ENCODE measurements around the gene CHST11.

The CHST11 gene

GRCh38 chr12:104788840-104789271 is 332.1 kb downstream of the CHST11 start:
- H3K36me3 Mint-ChIP-seq (ENCODE audit: low read depth) = no peaks in the 10 kb centered on the region
- peaks cover 7% of the 10 kb centered on the region for H3K27me3 Mint-ChIP-seq (ENCODE audit: low read depth, poor library complexity)
- no peak for DNase-seq
- TF ChIP-seq CTCF (IDR thresholded peaks at IDR 0.05) = no peak
- peaks cover 21% of the 10 kb centered on the region for H3K4me1 Mint-ChIP-seq
- H3K27ac Mint-ChIP-seq = no peak overlapping the region
- no peak overlapping the region for H3K4me3 Mint-ChIP-seq
- H3K9me3 Mint-ChIP-seq = peaks cover 8% of the 10 kb centered on the region

GRCh38 chr12:104790296-104791125 is 333.8 kb downstream of the CHST11 start:
- Mint-ChIP-seq H3K27ac (no peak overlapping the region), H3K4me1 (peaks cover 13% of the 10 kb centered on the region), H3K36me3 (ENCODE audit: low read depth) (no peaks in the 10 kb centered on the region), H3K9me3 (peaks cover 5% of the 10 kb centered on the region), H3K27me3 (ENCODE audit: low read depth, poor library complexity) (peaks cover 3% of the 10 kb centered on the region), H3K4me3 (peak overlapping the region; percentile 49)
- peak; percentile 77 for TF ChIP-seq CTCF (IDR thresholded peaks at IDR 0.05)
- DNase-seq = peak; percentile 67

- DNase-seq = no peak
- H3K36me3 Mint-ChIP-seq (ENCODE audit: low read depth) = no peaks in the 10 kb centered on the region
- H3K9me3 Mint-ChIP-seq = no peaks in the 10 kb centered on the region
- no peak overlapping the region for H3K27ac Mint-ChIP-seq
- peaks cover 13% of the 10 kb centered on the region for H3K4me1 Mint-ChIP-seq
- no peak for TF ChIP-seq CTCF (IDR thresholded peaks at IDR 0.05)
- H3K4me3 Mint-ChIP-seq = no peak overlapping the region
- H3K27me3 Mint-ChIP-seq (ENCODE audit: low read depth, poor library complexity) = no peaks in the 10 kb centered on the region
Measured at GRCh38 chr12:104792570-104792969, 335.8 kb downstream of the CHST11 start.

- no peaks in the 10 kb centered on the region for H3K9me3 Mint-ChIP-seq
- no peak for DNase-seq
Measured at GRCh38 chr12:104793285-104793684, 336.5 kb downstream of the CHST11 start.

GRCh38 chr12:104793968-104794367 is 337.2 kb downstream of the CHST11 start:
- Mint-ChIP-seq H3K36me3 (ENCODE audit: low read depth) (no peaks in the 10 kb centered on the region), H3K4me3 (no peak overlapping the region), H3K27ac (no peak overlapping the region), H3K9me3 (no peaks in the 10 kb centered on the region), H3K4me1 (peaks cover 8% of the 10 kb centered on the region), H3K27me3 (ENCODE audit: low read depth, poor library complexity) (no peaks in the 10 kb centered on the region)
- no peak for DNase-seq
- no peak for TF ChIP-seq CTCF (IDR thresholded peaks at IDR 0.05)

More at GRCh38 chr12:104793285-104793684, 336.5 kb downstream of the CHST11 start:
- Mint-ChIP-seq H3K36me3 (ENCODE audit: low read depth) (no peaks in the 10 kb centered on the region), H3K27me3 (ENCODE audit: low read depth, poor library complexity) (no peaks in the 10 kb centered on the region), H3K27ac (no peak overlapping the region), H3K4me3 (no peak overlapping the region), H3K4me1 (peaks cover 13% of the 10 kb centered on the region)
- TF ChIP-seq CTCF (IDR thresholded peaks at IDR 0.05) = no peak

GRCh38 chr12:104796475-104796862 is 339.7 kb downstream of the CHST11 start:
- no peaks in the 10 kb centered on the region for H3K4me1 Mint-ChIP-seq
- no peak overlapping the region for H3K4me3 Mint-ChIP-seq

More at GRCh38 chr12:104796475-104796862, 339.7 kb downstream of the CHST11 start:
- no peaks in the 10 kb centered on the region for H3K9me3 Mint-ChIP-seq
- H3K36me3 Mint-ChIP-seq (ENCODE audit: low read depth) = no peaks in the 10 kb centered on the region
- no peaks in the 10 kb centered on the region for H3K27me3 Mint-ChIP-seq (ENCODE audit: low read depth, poor library complexity)
- no peak for DNase-seq
- TF ChIP-seq CTCF (IDR thresholded peaks at IDR 0.05) = no peak
- no peak overlapping the region for H3K27ac Mint-ChIP-seq

Data from nephron progenitor cell (in vitro differentiated cells).